B cell (primary cell): Measurements from ENCODE around the gene CALML4. TPM values are rescaled to one million over a fixed set of nuclear protein-coding genes. Genes with fewer than 3 reads are reported as not detected.

Experiments used
- ATAC-seq: fragments of 200-7000 bp; cut with Tn5 transposase; one replicate; pipeline ENCODE4 v1.10.0; 2021; ENCODE audit warnings: low read depth, mild to moderate bottlenecking, moderate number of reproducible peaks, moderate library complexity
- CTCF ChIA-PET: fragments of 350-600 bp; sonication (Branson Sonifier 250); formaldehyde crosslinking; loops from one replicate; lab custom pipeline; 2021; ENCODE audit warnings: antibody characterized with exemption, inconsistent platforms; lab: Charles Lee
- POLR2A ChIA-PET: fragments of 350-600 bp; sonication (Branson Sonifier 250); formaldehyde crosslinking; loops from one replicate; lab custom pipeline; 2021; ENCODE audit warnings: antibody characterized with exemption; lab: Charles Lee
- DNase-seq: peaks from one replicate; pipeline ENCODE4 v3.0.0; 2013
- H2AFZ ChIP-seq: 2 replicates; pipeline ENCODE4 v1.6.1; 2012; ENCODE audit warnings: mild to moderate bottlenecking, low read depth, low read length; ENCODE audit not compliant: insufficient read depth, poor library complexity, severe bottlenecking
- H3K27ac ChIP-seq, 2 donors: 1 replicate in 1 of 2; 2 replicates in 1 of 2; pipeline ENCODE4 v1.5.1; 2012 to 2013; ENCODE audit warnings: low read length in 2 of 2, mild to moderate bottlenecking in 2 of 2, moderate library complexity in 1 of 2
- H3K27me3 ChIP-seq, 4 experiments: fragments of 200-600 bp in 1 of 4; sonication (generic) in 1 of 4; replicated peaks in 1 of 4; 1 replicate in 2 of 4; 2 replicates in 2 of 4; pipeline versions ENCODE4 v1.6.1 to v1.7.0; 2013 to 2016; ENCODE audit warnings: low read length in 3 of 4, mild to moderate bottlenecking in 2 of 4, mixed read lengths in 1 of 4, moderate library complexity in 1 of 4; ENCODE audit not compliant: insufficient read depth in 4 of 4, control insufficient read depth in 3 of 4; ENCODE audit errors: control extremely low read depth in 1 of 4
- H3K36me3 ChIP-seq, 2 experiments: replicated peaks in 1 of 2; 1 replicate in 1 of 2; 2 replicates in 1 of 2; pipeline versions ENCODE4 v1.6.1 to v1.7.1; 2013; ENCODE audit warnings: low read length in 1 of 2; ENCODE audit not compliant: insufficient read depth in 2 of 2, control insufficient read depth in 1 of 2; ENCODE audit errors: control extremely low read depth in 1 of 2, extremely low read depth in 1 of 2
- H3K4me1 ChIP-seq, 2 donors: fragments of 200-600 bp in 1 of 2; sonication (generic) in 1 of 2; 1 replicate in 1 of 2; 2 replicates in 1 of 2; pipeline versions ENCODE4 v1.5.1 to v1.6.1; 2013 to 2017; ENCODE audit warnings: low read length in 2 of 2; ENCODE audit not compliant: control insufficient read depth in 2 of 2, insufficient read depth in 2 of 2
- H3K4me2 ChIP-seq: replicated peaks from 2 replicates; pipeline ENCODE3; 2012; ENCODE audit warnings: mild to moderate bottlenecking, low read depth, low read length; ENCODE audit not compliant: poor library complexity, severe bottlenecking
- H3K4me3 ChIP-seq, 5 experiments: fragments of 200-600 bp in 1 of 5; sonication (generic) in 1 of 5; 1 replicate in 3 of 5; 2 replicates in 2 of 5; pipeline versions ENCODE4 v1.5.1 to v1.7.0; 2011 to 2016; ENCODE audit warnings: low read length in 4 of 5, mild to moderate bottlenecking in 4 of 5, low read depth in 2 of 5, control low read depth in 1 of 5, moderate library complexity in 1 of 5; ENCODE audit not compliant: insufficient read depth in 1 of 5; ENCODE audit errors: control extremely low read depth in 1 of 5, extremely low read depth in 1 of 5
- H3K79me2 ChIP-seq: fragments of 200-600 bp; sonication (generic); one replicate; pipeline ENCODE4 v1.6.0; 2016; ENCODE audit warnings: low read length; ENCODE audit not compliant: control insufficient read depth, insufficient read depth
- H3K9ac ChIP-seq: fragments of 200-600 bp; sonication (generic); 2 replicates; pipeline ENCODE4 v1.6.1; 2017; ENCODE audit warnings: mild to moderate bottlenecking, low read length, moderate library complexity
- H3K9me3 ChIP-seq, 3 donors: one replicate each; pipeline versions ENCODE4 v1.6.1 to v1.7.1; 2013; ENCODE audit warnings: low read length in 2 of 3; ENCODE audit not compliant: control insufficient read depth in 2 of 3, insufficient read depth in 1 of 3; ENCODE audit errors: control extremely low read depth in 1 of 3
- H4K20me1 ChIP-seq: 2 replicates; pipeline ENCODE4 v1.6.0; 2012; ENCODE audit warnings: mild to moderate bottlenecking, low read length; ENCODE audit not compliant: insufficient read depth, control insufficient read depth, poor library complexity, severe bottlenecking
- H3K27ac Mint-ChIP-seq: one replicate; pipeline ENCODE4 v1.8.0; 2021; ENCODE audit warnings: mixed read lengths
- H3K27me3 Mint-ChIP-seq: one replicate; pipeline ENCODE4 v1.8.0; 2021; ENCODE audit warnings: mixed read lengths
- H3K4me1 Mint-ChIP-seq: one replicate; pipeline ENCODE4 v1.8.0; 2021; ENCODE audit warnings: mixed read lengths
- H3K4me3 Mint-ChIP-seq: one replicate; pipeline ENCODE4 v1.8.0; 2021; ENCODE audit warnings: mixed read lengths
- H3K9me3 Mint-ChIP-seq: one replicate; pipeline ENCODE4 v1.8.0; 2022; ENCODE audit warnings: mixed read lengths; ENCODE audit not compliant: insufficient read depth
- CTCF ChIP-seq: fragments of 200-600 bp; IDR thresholded peaks from one replicate; pipeline ENCODE4 v1.8.0; 2022; ENCODE audit warnings: antibody characterized with exemption, mild to moderate bottlenecking
- EZH2 ChIP-seq: IDR thresholded peaks from 2 replicates; pipeline ENCODE4 v1.6.1; 2012; ENCODE audit warnings: borderline replicate concordance, low read depth, mild to moderate bottlenecking, moderate library complexity, low read length; ENCODE audit not compliant: insufficient read depth, poor library complexity, severe bottlenecking
- WGBS: methylation state at CpG from one replicate; pipeline ENCODE4 v1.1.5; 2013; ENCODE audit warnings: missing lambda C conversion rate; ENCODE audit not compliant: insufficient coverage; 5-methylcytosine and 5-hydroxymethylcytosine counted together
- intact Hi-C: fragments of 100-400 bp; cut with micrococcal nuclease; formaldehyde crosslinking; loops from one replicate; pipeline ENCODE4 v1.10.0; 2022
- polyA plus RNA-seq: library from polyadenylated mRNA; depleted of rRNA; stranded (reverse); fragments of >200 nt; gene quantifications from 2 replicates; pipeline ENCODE4 v1.2.3, GENCODE V29; 2012
- total RNA-seq, 2 donors: library from RNA; stranded (reverse); fragments of 120-200 nt in 1 of 2; gene quantifications; 1 replicate in 1 of 2; 2 replicates in 1 of 2; pipeline versions ENCODE4 v1.2.3 to v1.2.4, GENCODE V29; 2013 to 2022

CALML4 gene
- total and polyA plus RNA-seq, 2 donors (not counting 1 experiment from before 2014, with no cell fraction given), result 2.4 to 4.2 TPM

- no peak overlapping the region for H2AFZ ChIP-seq
- Mint-ChIP-seq H3K27ac (no peak overlapping the region), H3K4me1 (peaks cover 6% of the 10 kb centered on the region), H3K4me3 (no peak overlapping the region), H3K27me3 (no peaks in the 10 kb centered on the region), H3K9me3 (no peaks in the 10 kb centered on the region)
- H3K27ac ChIP-seq, result no peak overlapping the region
- H3K36me3 ChIP-seq, result peaks cover 15 to 74% of the 10 kb centered on the region in 2 experiments
- ATAC-seq (no peak), DNase-seq (no peak)
- no peak overlapping the region for H3K9ac ChIP-seq
- intact Hi-C loops, result no loop called here
- POLR2A ChIA-PET, result no interaction called here
- no peaks in the 10 kb centered on the region for H3K27me3 ChIP-seq
- H3K4me1 ChIP-seq, result no peaks in the 10 kb centered on the region
- no peak overlapping the region for H3K4me2 ChIP-seq
- H3K79me2 ChIP-seq, result no peaks in the 10 kb centered on the region
- CTCF ChIA-PET, result no interaction called here
- WGBS, result 100% methylated on average over 7 of the region's 9 CpGs
- H4K20me1 ChIP-seq, result no peaks in the 10 kb centered on the region
- no peaks in the 10 kb centered on the region for H3K9me3 ChIP-seq
- TF ChIP-seq CTCF, result no peak
- no peak overlapping the region for H3K4me3 ChIP-seq
Measured at GRCh38 chr15:68187559-68187958, 17.6 kb downstream of the CALML4 start.

GRCh38 chr15:68186671-68187397 is 18.3 kb downstream of the CALML4 start:
- Mint-ChIP-seq H3K27me3 (no peaks in the 10 kb centered on the region), H3K4me1 (peaks cover 6% of the 10 kb centered on the region), H3K9me3 (no peaks in the 10 kb centered on the region), H3K4me3 (no peak overlapping the region), H3K27ac (no peak overlapping the region)
- H3K4me3 ChIP-seq, result no peak overlapping the region
- TF ChIP-seq CTCF (no peak), EZH2 (no peak)
- POLR2A ChIA-PET, result no interaction called here
- no peaks in the 10 kb centered on the region for H3K9me3 ChIP-seq
- H3K27me3 ChIP-seq, result no peaks in the 10 kb centered on the region
- 100% methylated on average over 1 of the region's 5 CpGs for WGBS
- no peak overlapping the region for H3K9ac ChIP-seq
- peaks cover 11 to 71% of the 10 kb centered on the region in 2 experiments for H3K36me3 ChIP-seq
- no peaks in the 10 kb centered on the region for H3K79me2 ChIP-seq
- no peak overlapping the region for H2AFZ ChIP-seq
- no peak overlapping the region for H3K4me2 ChIP-seq
- no peaks in the 10 kb centered on the region for H3K4me1 ChIP-seq
- H3K27ac ChIP-seq, result no peak overlapping the region
- CTCF ChIA-PET, result no interaction called here
- H4K20me1 ChIP-seq, result no peaks in the 10 kb centered on the region
- intact Hi-C loops, result no loop called here
- ATAC-seq (no peak), DNase-seq (no peak)
